ENCODE measurements around the gene OXER1. TPM values are rescaled to one million over a fixed set of nuclear protein-coding genes. Genes with fewer than 3 reads are reported as not detected.
"Not testable (repeated sequence)": the region's sequence is repeated elsewhere in the genome, so short reads cannot be mapped to it uniquely, and the experiment has no call there.

OXER1 gene
- total RNA-seq, 2 donors from 2014 or later: 1.3 to 3.9 TPM

DNA sequence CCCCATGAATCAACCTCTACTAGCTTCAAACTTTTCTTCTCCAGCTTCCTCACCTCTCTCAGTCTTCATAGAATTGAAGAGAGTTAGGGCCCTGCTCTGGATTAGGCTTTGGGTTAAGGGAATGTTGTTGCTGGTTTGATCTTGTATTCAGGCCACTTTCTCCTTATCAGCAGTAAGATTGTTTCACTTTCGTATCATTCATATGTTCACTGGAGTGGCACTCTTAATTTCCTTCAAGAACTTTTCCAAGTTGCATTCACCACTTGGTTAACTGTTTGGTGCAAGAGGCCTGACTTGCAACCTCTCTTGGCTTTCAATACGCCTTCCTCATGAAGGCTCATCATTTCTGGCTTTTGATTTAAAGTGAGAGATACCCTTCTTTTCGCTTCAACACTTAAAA, 22.8 kb downstream of the OXER1 start:
- TF ChIP-seq, protein P1, sequence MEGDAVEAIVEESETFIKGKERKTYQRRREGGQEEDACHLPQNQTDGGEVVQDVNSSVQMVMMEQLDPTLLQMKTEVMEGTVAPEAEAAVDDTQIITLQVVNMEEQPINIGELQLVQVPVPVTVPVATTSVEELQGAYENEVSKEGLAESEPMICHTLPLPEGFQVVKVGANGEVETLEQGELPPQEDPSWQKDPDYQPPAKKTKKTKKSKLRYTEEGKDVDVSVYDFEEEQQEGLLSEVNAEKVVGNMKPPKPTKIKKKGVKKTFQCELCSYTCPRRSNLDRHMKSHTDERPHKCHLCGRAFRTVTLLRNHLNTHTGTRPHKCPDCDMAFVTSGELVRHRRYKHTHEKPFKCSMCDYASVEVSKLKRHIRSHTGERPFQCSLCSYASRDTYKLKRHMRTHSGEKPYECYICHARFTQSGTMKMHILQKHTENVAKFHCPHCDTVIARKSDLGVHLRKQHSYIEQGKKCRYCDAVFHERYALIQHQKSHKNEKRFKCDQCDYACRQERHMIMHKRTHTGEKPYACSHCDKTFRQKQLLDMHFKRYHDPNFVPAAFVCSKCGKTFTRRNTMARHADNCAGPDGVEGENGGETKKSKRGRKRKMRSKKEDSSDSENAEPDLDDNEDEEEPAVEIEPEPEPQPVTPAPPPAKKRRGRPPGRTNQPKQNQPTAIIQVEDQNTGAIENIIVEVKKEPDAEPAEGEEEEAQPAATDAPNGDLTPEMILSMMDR (IDR thresholded peaks at IDR 0.05): no peak
- Histone ChIP-seq H3K4me3 (no peak overlapping the region), H3K27ac (no peak overlapping the region), H3K36me3 (no peaks in the 10 kb centered on the region), H3K4me1 (no peaks in the 10 kb centered on the region), H3K9me3 (no peaks in the 10 kb centered on the region), H3K27me3 (no peaks in the 10 kb centered on the region), H3K9ac (ENCODE audit: low read depth in 2 of 2, low read length in 2 of 2) (no peak overlapping the region)
- no peak for DNase-seq
- intact Hi-C loops (cut with DNase I): no loop called here

DNA sequence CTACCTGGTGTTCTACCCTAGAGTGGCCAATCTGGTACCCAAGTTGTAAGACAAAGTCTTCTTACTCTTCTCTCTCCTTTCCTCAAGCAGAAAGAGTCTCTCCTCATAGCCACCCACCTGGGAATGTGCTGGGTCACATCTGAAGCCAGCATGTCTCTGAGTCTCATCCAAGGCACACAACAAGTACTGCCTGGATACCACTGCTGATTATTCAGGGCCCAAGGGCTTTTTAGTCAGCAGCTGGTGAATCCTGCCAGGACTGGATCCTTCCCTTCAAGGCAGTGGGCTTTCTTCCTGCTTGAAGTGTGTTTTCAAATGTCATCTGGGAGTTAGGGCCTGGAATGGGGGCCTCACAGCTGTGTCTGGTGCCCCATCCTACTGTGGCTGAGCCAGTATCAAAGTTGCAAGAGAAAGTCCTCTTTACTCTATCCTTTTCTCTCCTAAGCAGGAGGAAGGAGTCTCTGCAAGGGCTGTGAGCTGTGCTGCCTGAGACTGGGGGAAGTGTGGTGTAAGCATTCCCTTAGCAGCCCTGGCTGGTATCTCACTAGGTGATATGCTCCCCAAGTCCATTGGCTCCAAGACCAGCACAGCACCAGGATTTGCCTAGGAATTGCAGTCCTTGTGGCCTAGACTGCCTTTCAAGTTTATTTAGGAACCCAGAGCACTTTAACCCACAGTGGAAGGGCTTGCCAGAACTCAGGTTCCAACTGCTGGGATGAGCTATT, 27.2 kb downstream of the OXER1 start:
- H3K4me1 ChIP-seq: no peaks in the 10 kb centered on the region
- no peaks in the 10 kb centered on the region for H3K36me3 ChIP-seq
- no peak overlapping the region for H3K27ac ChIP-seq
- no peak overlapping the region for H3K9ac ChIP-seq (ENCODE audit: low read depth in 2 of 2, low read length in 2 of 2)
- DNase-seq: no peak
- TF ChIP-seq, protein P1 (IDR thresholded peaks at IDR 0.05): no peak
- H3K27me3 ChIP-seq: no peaks in the 10 kb centered on the region
- H3K4me3 ChIP-seq: no peak overlapping the region
- intact Hi-C loops (cut with DNase I): no loop called here
- no peaks in the 10 kb centered on the region for H3K9me3 ChIP-seq

DNA sequence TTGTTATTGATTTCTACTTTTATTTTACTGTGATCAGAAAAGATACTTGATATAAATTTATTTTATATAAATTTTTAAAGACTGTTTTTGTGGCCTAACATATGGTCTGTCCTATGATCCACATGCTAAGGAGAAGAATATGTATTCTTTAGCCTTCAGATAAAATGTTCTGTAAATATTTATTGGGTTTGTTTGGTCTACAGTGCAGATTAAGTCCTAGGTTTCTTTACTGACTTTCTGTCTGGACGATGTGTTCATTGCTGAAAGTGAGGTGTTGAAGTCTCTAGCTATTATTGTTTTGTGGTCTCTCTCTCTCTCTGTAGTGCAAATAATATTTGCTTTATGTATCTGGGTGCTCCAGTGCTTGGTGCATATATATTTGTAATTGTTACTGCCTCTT, 30.1 kb downstream of the OXER1 start:
- intact Hi-C loops (cut with DNase I): no loop called here
- DNase-seq: no peak
- H3K4me1 ChIP-seq: no peaks in the 10 kb centered on the region
- no peak overlapping the region for H3K9ac ChIP-seq (ENCODE audit: low read depth in 2 of 2, low read length in 2 of 2)
- no peaks in the 10 kb centered on the region for H3K9me3 ChIP-seq
- TF ChIP-seq, protein P1 (IDR thresholded peaks at IDR 0.05): no peak
- H3K27me3 ChIP-seq: no peaks in the 10 kb centered on the region
- H3K27ac ChIP-seq: no peak overlapping the region
- H3K36me3 ChIP-seq: no peaks in the 10 kb centered on the region
- no peak overlapping the region for H3K4me3 ChIP-seq

DNA sequence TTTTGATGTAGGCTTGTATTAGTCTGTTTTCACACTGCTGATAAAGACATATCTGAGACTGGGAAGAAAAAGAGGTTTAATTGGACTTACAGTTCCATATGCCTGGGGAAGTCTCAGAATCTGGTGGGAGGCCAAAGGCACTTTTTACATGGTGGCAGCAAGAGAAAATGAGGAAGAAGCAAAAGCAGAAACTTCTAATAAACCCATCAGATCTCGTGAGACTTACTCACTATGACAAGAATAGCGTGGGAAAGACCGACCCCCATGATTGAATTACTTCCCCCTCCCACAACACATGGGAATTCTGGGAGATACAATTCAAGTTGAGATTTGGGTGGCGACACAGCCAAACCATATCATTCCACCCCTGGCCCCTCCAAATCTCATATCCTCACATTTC, 32.6 kb downstream of the OXER1 start:
- intact Hi-C loops (cut with DNase I); H3K27me3 ChIP-seq; H3K27ac ChIP-seq; DNase-seq; H3K9ac ChIP-seq (ENCODE audit: low read depth in 2 of 2, low read length in 2 of 2); H3K4me3 ChIP-seq; H3K36me3 ChIP-seq; H3K9me3 ChIP-seq; H3K4me1 ChIP-seq: not testable (repeated sequence)

DNA sequence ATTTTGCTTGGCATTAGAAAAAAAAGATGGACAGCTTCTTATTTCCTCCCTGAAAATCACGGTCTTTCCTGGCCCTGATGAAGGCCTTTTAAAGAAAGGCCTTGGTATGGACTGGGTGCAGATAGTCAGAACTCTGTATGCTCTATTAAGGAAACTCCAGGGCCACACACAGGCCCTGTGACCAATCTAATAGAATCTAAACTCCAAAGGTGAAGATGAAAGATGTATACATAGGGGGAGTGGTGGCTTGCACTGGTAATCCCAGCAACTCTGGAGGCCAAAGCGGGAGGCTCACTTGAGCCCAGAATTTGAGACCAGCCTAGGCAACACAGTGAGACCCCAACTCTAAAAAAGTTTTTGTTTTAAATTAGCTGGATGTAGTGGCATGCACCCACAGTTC, 37.3 kb downstream of the OXER1 start:
- Histone ChIP-seq H3K4me1 (peaks cover 4% of the 10 kb centered on the region), H3K27me3 (no peaks in the 10 kb centered on the region), H3K4me3 (no peak overlapping the region), H3K9ac (ENCODE audit: low read depth in 2 of 2, low read length in 2 of 2) (no peak overlapping the region), H3K27ac (no peak overlapping the region), H3K36me3 (no peaks in the 10 kb centered on the region), H3K9me3 (no peaks in the 10 kb centered on the region)
- intact Hi-C loops (cut with DNase I): no loop called here
- TF ChIP-seq, protein P1 (IDR thresholded peaks at IDR 0.05): no peak
- DNase-seq: no peak

DNA sequence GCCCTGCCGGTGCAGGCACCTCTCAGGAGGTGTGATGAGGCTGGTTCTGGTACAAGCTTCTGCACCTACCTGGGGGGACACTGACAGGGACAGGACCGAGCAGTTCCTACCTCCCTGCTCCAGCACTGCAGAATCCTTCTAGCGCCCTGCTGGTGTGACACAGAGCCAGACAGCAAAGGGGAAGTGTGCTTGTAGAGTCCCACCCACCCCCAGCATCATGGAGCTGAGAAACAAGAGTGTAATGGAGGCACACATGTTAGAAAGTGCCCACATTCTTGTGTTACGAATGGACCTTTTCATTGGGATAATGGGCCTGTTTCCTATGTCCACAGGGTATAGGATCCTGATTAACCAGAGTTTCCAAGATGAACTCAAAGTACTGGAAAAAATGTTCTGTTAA, 38.3 kb downstream of the OXER1 start:
- H3K9me3 ChIP-seq: no peaks in the 10 kb centered on the region
- H3K27ac ChIP-seq: no peak overlapping the region
- no peaks in the 10 kb centered on the region for H3K27me3 ChIP-seq
- H3K4me1 ChIP-seq: peaks cover 4% of the 10 kb centered on the region
- DNase-seq: no peak
- TF ChIP-seq, protein P1 (IDR thresholded peaks at IDR 0.05): no peak
- H3K36me3 ChIP-seq: no peaks in the 10 kb centered on the region
- H3K9ac ChIP-seq (ENCODE audit: low read depth in 2 of 2, low read length in 2 of 2): no peak overlapping the region
- intact Hi-C loops (cut with DNase I): no loop called here
- no peak overlapping the region for H3K4me3 ChIP-seq
